WTC11 (cell line): Measurements from ENCODE around the gene TAS2R46.

Experiments
- CREM ChIP-seq: sonication (generic); formaldehyde crosslinking; IDR thresholded peaks from 2 replicates; pipeline ENCODE4 v1.8.1; 2022; ENCODE audit warnings: mild to moderate bottlenecking, missing genetic modification reagents, moderate library complexity
- EMX1 ChIP-seq: fragments of 250-450 bp; sonication (Bioruptor Pico); IDR thresholded peaks from 2 replicates; pipeline ENCODE4 v1.8.0; 2021; ENCODE audit warnings: mild to moderate bottlenecking
- GABPB1 ChIP-seq: sonication (generic); formaldehyde crosslinking; IDR thresholded peaks from 2 replicates; pipeline ENCODE4 v1.8.1; 2023; ENCODE audit warnings: mild to moderate bottlenecking, missing genetic modification reagents
- JUN ChIP-seq: sonication (generic); formaldehyde crosslinking; IDR thresholded peaks from 2 replicates; pipeline ENCODE4 v1.8.0; 2023; ENCODE audit warnings: mild to moderate bottlenecking, missing genetic modification reagents
- MYBL2 ChIP-seq: sonication (generic); formaldehyde crosslinking; IDR thresholded peaks from 2 replicates; pipeline ENCODE4 v1.8.1; 2023; ENCODE audit warnings: mild to moderate bottlenecking, moderate library complexity, missing genetic modification reagents
- NR3C1 ChIP-seq: sonication (generic); formaldehyde crosslinking; conservative IDR thresholded peaks from 2 replicates; pipeline ENCODE4 v1.8.1; 2023; ENCODE audit warnings: low read depth, mild to moderate bottlenecking, missing genetic modification reagents
- TEAD4 ChIP-seq: sonication (generic); formaldehyde crosslinking; IDR thresholded peaks from 2 replicates; pipeline ENCODE4 v1.8.0; 2022; ENCODE audit warnings: mild to moderate bottlenecking, missing genetic modification reagents
- TF ChIP-seq, protein P1 (sequence below): fragments of 200-600 bp; IDR thresholded peaks from 2 replicates; pipeline ENCODE4 v1.8.0; 2022; ENCODE audit warnings: antibody characterized with exemption
- TF ChIP-seq, protein P2 (sequence below): sonication (generic); formaldehyde crosslinking; IDR thresholded peaks from 2 replicates; pipeline ENCODE4 v1.8.1; 2023; ENCODE audit warnings: mild to moderate bottlenecking, missing genetic modification reagents, moderate library complexity
- TF ChIP-seq, protein P3 (sequence below): sonication (generic); formaldehyde crosslinking; IDR thresholded peaks from 2 replicates; pipeline ENCODE4 v1.8.1; 2023; ENCODE audit warnings: mild to moderate bottlenecking, moderate library complexity, missing genetic modification reagents
- TF ChIP-seq, protein P4 (sequence below): fragments of 250-450 bp; sonication (Bioruptor Pico); IDR thresholded peaks from 2 replicates; pipeline ENCODE4 v1.9.0; 2021; ENCODE audit warnings: moderate library complexity, mild to moderate bottlenecking, inconsistent platforms, borderline replicate concordance
- TF ChIP-seq, protein P5 (sequence below): sonication (generic); formaldehyde crosslinking; IDR thresholded peaks from 2 replicates; pipeline ENCODE4 v1.8.1; 2022; ENCODE audit warnings: missing genetic modification reagents, borderline replicate concordance
- TF ChIP-seq, protein P6 (sequence below): sonication (generic); formaldehyde crosslinking; IDR thresholded peaks from 2 replicates; pipeline ENCODE4 v1.8.1; 2023; ENCODE audit warnings: mild to moderate bottlenecking, missing genetic modification reagents, moderate library complexity
- TF ChIP-seq, protein P7 (sequence below): sonication (generic); formaldehyde crosslinking; IDR thresholded peaks from 2 replicates; pipeline ENCODE4 v1.8.0; 2022; ENCODE audit warnings: mild to moderate bottlenecking, missing genetic modification reagents

DNA sequence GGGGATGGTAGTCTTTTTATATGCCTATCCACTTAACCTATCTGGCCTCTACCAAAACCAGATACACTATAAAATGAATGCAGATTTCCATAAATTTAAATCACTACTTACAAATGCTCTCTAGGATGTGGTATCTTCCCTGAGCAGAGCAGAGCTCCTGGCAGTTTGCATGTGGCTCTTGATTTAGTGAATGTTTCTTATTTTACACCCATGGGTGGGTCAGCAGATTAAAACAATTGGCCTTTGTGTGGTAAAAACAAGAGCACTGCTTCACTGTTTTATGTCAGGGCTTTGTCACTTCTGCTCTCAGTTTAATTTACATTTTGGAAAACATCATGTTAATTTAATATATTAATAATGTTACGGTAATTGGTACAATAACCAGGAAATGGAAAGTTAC is 45.2 kb downstream of the TAS2R46 start:
- TF ChIP-seq, protein P1, sequence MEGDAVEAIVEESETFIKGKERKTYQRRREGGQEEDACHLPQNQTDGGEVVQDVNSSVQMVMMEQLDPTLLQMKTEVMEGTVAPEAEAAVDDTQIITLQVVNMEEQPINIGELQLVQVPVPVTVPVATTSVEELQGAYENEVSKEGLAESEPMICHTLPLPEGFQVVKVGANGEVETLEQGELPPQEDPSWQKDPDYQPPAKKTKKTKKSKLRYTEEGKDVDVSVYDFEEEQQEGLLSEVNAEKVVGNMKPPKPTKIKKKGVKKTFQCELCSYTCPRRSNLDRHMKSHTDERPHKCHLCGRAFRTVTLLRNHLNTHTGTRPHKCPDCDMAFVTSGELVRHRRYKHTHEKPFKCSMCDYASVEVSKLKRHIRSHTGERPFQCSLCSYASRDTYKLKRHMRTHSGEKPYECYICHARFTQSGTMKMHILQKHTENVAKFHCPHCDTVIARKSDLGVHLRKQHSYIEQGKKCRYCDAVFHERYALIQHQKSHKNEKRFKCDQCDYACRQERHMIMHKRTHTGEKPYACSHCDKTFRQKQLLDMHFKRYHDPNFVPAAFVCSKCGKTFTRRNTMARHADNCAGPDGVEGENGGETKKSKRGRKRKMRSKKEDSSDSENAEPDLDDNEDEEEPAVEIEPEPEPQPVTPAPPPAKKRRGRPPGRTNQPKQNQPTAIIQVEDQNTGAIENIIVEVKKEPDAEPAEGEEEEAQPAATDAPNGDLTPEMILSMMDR: no peak
- no peak for TF ChIP-seq NR3C1 (CRISPR knock-in tag)
- no peak for TF ChIP-seq CREM (CRISPR knock-in tag)
- TF ChIP-seq JUN (CRISPR knock-in tag): no peak
- TF ChIP-seq, protein P2, sequence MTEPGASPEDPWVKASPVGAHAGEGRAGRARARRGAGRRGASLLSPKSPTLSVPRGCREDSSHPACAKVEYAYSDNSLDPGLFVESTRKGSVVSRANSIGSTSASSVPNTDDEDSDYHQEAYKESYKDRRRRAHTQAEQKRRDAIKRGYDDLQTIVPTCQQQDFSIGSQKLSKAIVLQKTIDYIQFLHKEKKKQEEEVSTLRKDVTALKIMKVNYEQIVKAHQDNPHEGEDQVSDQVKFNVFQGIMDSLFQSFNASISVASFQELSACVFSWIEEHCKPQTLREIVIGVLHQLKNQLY: no peak
- no peak for TF ChIP-seq GABPB1
- TF ChIP-seq, protein P3, sequence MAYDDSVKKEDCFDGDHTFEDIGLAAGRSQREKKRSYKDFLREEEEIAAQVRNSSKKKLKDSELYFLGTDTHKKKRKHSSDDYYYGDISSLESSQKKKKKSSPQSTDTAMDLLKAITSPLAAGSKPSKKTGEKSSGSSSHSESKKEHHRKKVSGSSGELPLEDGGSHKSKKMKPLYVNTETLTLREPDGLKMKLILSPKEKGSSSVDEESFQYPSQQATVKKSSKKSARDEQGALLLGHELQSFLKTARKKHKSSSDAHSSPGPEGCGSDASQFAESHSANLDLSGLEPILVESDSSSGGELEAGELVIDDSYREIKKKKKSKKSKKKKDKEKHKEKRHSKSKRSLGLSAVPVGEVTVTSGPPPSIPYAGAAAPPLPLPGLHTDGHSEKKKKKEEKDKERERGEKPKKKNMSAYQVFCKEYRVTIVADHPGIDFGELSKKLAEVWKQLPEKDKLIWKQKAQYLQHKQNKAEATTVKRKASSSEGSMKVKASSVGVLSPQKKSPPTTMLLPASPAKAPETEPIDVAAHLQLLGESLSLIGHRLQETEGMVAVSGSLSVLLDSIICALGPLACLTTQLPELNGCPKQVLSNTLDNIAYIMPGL (CRISPR knock-in tag): no peak
- TF ChIP-seq, protein P4, sequence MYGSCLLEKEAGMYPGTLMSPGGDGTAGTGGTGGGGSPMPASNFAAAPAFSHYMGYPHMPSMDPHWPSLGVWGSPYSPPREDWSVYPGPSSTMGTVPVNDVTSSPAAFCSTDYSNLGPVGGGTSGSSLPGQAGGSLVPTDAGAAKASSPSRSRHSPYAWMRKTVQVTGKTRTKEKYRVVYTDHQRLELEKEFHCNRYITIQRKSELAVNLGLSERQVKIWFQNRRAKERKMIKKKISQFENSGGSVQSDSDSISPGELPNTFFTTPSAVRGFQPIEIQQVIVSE (CRISPR knock-in tag): no peak
- no peak for TF ChIP-seq TEAD4
- TF ChIP-seq, protein P5, sequence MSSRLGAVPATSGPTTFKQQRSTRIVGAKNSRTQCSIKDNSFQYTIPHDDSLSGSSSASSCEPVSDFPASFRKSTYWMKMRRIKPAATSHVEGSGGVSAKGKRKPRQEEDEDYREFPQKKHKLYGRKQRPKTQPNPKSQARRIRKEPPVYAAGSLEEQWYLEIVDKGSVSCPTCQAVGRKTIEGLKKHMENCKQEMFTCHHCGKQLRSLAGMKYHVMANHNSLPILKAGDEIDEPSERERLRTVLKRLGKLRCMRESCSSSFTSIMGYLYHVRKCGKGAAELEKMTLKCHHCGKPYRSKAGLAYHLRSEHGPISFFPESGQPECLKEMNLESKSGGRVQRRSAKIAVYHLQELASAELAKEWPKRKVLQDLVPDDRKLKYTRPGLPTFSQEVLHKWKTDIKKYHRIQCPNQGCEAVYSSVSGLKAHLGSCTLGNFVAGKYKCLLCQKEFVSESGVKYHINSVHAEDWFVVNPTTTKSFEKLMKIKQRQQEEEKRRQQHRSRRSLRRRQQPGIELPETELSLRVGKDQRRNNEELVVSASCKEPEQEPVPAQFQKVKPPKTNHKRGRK (CRISPR knock-in tag): no peak
- TF ChIP-seq MYBL2 (CRISPR knock-in tag): no peak
- TF ChIP-seq, protein P6, sequence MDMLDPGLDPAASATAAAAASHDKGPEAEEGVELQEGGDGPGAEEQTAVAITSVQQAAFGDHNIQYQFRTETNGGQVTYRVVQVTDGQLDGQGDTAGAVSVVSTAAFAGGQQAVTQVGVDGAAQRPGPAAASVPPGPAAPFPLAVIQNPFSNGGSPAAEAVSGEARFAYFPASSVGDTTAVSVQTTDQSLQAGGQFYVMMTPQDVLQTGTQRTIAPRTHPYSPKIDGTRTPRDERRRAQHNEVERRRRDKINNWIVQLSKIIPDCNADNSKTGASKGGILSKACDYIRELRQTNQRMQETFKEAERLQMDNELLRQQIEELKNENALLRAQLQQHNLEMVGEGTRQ: no peak
- no peak for TF ChIP-seq EMX1 (CRISPR knock-in tag)
- TF ChIP-seq, protein P7, sequence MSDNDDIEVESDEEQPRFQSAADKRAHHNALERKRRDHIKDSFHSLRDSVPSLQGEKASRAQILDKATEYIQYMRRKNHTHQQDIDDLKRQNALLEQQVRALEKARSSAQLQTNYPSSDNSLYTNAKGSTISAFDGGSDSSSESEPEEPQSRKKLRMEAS (CRISPR knock-in tag): no peak
